CD4-positive, alpha-beta T cell (primary cell): ENCODE data around the gene SPOP. TPM values are rescaled to one million over a fixed set of nuclear protein-coding genes. Genes with fewer than 3 reads are reported as not detected.

Source experiments
- ATAC-seq: fragments of 200-7000 bp; cut with Tn5 transposase; one replicate; pipeline ENCODE4 v1.10.0; 2022; ENCODE audit warnings: mild to moderate bottlenecking; ENCODE audit not compliant: poor library complexity
- CTCF ChIA-PET: fragments of 350-600 bp; sonication (Branson Sonifier 250); formaldehyde crosslinking; loops from one replicate; lab custom pipeline; 2021; ENCODE audit warnings: antibody characterized with exemption, inconsistent platforms; lab: Charles Lee
- POLR2A ChIA-PET: fragments of 350-600 bp; sonication (Branson Sonifier 250); formaldehyde crosslinking; loops from one replicate; lab custom pipeline; 2021; ENCODE audit warnings: antibody characterized with exemption, inconsistent platforms; lab: Charles Lee
- DNase-seq, 14 experiments: peaks; one replicate each; pipeline ENCODE4 v3.0.0-alpha.2; 2013 to 2020; ENCODE audit warnings: mixed read lengths in 2 of 14
- H3K27ac ChIP-seq, 2 donors: one replicate each; pipeline versions ENCODE4 v1.5.1 to v1.7.0; 2013; ENCODE audit warnings: low read length in 2 of 2, low read depth in 1 of 2, mild to moderate bottlenecking in 1 of 2
- H3K27me3 ChIP-seq, 2 experiments: 1 replicate in 1 of 2; 2 replicates in 1 of 2; pipeline versions ENCODE4 v1.6.1 to v1.7.0; 2013; ENCODE audit warnings: low read length in 2 of 2, control low read depth in 1 of 2, mild to moderate bottlenecking in 1 of 2, moderate library complexity in 1 of 2; ENCODE audit not compliant: insufficient read depth in 2 of 2, control insufficient read depth in 1 of 2
- H3K36me3 ChIP-seq: one replicate; pipeline ENCODE4 v1.6.1; 2013; ENCODE audit warnings: low read length, control low read depth; ENCODE audit not compliant: insufficient read depth
- H3K4me1 ChIP-seq: one replicate; pipeline ENCODE4 v1.6.1; 2013; ENCODE audit warnings: low read length, control low read depth; ENCODE audit not compliant: insufficient read depth
- H3K4me3 ChIP-seq: one replicate; pipeline ENCODE4 v1.5.1; 2013; ENCODE audit warnings: mild to moderate bottlenecking, low read length, moderate library complexity
- H3K9me3 ChIP-seq, 2 experiments: 1 replicate in 1 of 2; 2 replicates in 1 of 2; pipeline versions ENCODE4 v1.6.1 to v1.7.0; 2013; ENCODE audit warnings: low read length in 2 of 2, mild to moderate bottlenecking in 2 of 2, control low read depth in 1 of 2, moderate library complexity in 1 of 2; ENCODE audit not compliant: control insufficient read depth in 1 of 2, insufficient read depth in 1 of 2
- H3K27ac Mint-ChIP-seq: one replicate; pipeline ENCODE4 v1.8.0; 2020; ENCODE audit warnings: mixed read lengths
- H3K27me3 Mint-ChIP-seq: one replicate; pipeline ENCODE4 v1.8.0; 2021; ENCODE audit warnings: mixed read lengths
- H3K36me3 Mint-ChIP-seq: one replicate; pipeline ENCODE4 v1.8.0; 2021; ENCODE audit warnings: low read depth, mixed read lengths
- H3K4me1 Mint-ChIP-seq: one replicate; pipeline ENCODE4 v1.8.0; 2021; ENCODE audit warnings: low read depth, mixed read lengths
- H3K4me3 Mint-ChIP-seq: one replicate; pipeline ENCODE4 v1.8.0; 2020; ENCODE audit warnings: mild to moderate bottlenecking, mixed read lengths
- H3K9me3 Mint-ChIP-seq: one replicate; pipeline ENCODE4 v1.8.0; 2020; ENCODE audit warnings: mixed read lengths
- intact Hi-C, 2 experiments: fragments of 100-400 bp; cut with DNase I in 1 of 2; cut with micrococcal nuclease in 1 of 2; formaldehyde crosslinking; loops; one replicate each; pipeline versions ENCODE4 v1.15.1 to v1.9.0; 2023 to 2025; cut with DNase I, micrococcal nuclease
- total RNA-seq, 174 experiments: library from RNA in 2 of 174; stranded (reverse) in 2 of 174; gene quantifications; one replicate each; pipeline ENCODE4 v1.2.3 and lab custom pipeline; 2021 to 2026
- TF ChIP-seq, protein P1 (sequence below): fragments of 200-600 bp; IDR thresholded peaks from one replicate; pipeline ENCODE4 v1.8.0; 2022; ENCODE audit warnings: antibody characterized with exemption, mild to moderate bottlenecking

The SPOP gene
- total RNA-seq, 2 experiments from 2014 or later = 38.7 to 41.5 TPM

DNA sequence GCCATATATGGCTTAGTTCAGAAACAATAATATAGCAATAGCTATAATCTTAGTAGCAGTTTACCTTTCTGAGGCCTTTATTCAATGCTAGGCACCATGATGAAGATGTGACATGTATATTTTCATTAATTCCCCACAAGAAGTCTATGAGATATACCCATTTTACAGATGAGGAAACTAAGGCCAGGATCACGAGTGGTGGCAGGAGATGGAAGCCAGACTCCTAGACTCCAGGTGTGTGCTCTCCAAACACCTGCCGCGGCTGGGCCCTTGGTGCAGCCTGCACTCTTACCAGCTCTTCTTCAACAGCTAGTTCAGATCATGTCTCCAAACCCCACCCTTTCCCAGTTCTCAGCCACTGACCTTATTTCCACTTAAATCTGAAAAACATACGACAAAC is 87.0 kb downstream of the SPOP start:
- Mint-ChIP-seq H3K4me1 (peaks cover 6% of the 10 kb centered on the region), H3K27me3 (no peaks in the 10 kb centered on the region), H3K36me3 (peaks cover 26% of the 10 kb centered on the region), H3K9me3 (no peaks in the 10 kb centered on the region), H3K27ac (no peak overlapping the region), H3K4me3 (no peak overlapping the region)
- Histone ChIP-seq H3K27me3 (no peaks in the 10 kb centered on the region), H3K4me1 (peaks cover 6% of the 10 kb centered on the region), H3K27ac (no peak overlapping the region), H3K36me3 (peaks cover 15% of the 10 kb centered on the region), H3K4me3 (no peak overlapping the region), H3K9me3 (no peaks in the 10 kb centered on the region)
- CTCF ChIA-PET = interaction anchor here (1.0 kb wide), 1 partner anchor 21 kb away, joined by 3 read pairs; no protein-coding TSS in a partner anchor
- intact Hi-C loops = no loop called here
- POLR2A ChIA-PET = no interaction called here
- ATAC-seq (no peak), DNase-seq (no peak)
- TF ChIP-seq, protein P1, sequence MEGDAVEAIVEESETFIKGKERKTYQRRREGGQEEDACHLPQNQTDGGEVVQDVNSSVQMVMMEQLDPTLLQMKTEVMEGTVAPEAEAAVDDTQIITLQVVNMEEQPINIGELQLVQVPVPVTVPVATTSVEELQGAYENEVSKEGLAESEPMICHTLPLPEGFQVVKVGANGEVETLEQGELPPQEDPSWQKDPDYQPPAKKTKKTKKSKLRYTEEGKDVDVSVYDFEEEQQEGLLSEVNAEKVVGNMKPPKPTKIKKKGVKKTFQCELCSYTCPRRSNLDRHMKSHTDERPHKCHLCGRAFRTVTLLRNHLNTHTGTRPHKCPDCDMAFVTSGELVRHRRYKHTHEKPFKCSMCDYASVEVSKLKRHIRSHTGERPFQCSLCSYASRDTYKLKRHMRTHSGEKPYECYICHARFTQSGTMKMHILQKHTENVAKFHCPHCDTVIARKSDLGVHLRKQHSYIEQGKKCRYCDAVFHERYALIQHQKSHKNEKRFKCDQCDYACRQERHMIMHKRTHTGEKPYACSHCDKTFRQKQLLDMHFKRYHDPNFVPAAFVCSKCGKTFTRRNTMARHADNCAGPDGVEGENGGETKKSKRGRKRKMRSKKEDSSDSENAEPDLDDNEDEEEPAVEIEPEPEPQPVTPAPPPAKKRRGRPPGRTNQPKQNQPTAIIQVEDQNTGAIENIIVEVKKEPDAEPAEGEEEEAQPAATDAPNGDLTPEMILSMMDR = no peak

DNA sequence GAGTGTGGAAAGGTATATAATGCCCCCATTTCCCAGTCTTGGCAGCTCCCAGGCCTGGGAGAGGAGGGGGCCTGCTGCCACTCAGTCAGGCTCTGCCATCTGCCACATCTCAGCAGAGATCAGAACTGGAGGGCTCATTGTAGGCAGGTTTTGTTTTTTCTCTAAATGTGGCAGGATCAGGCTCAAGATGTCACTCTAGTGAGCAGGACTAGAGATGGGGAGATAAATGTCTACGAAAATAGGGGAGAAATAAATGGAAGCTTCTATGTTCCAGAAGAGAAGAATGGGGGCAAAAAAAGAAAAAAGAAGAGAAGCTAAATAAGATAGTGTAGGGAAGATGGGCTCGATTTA is 88.3 kb downstream of the SPOP start:
- Histone ChIP-seq H3K36me3 (peaks cover 14% of the 10 kb centered on the region), H3K4me3 (no peak overlapping the region), H3K27ac (no peak overlapping the region), H3K27me3 (no peaks in the 10 kb centered on the region), H3K9me3 (no peaks in the 10 kb centered on the region), H3K4me1 (peaks cover 6% of the 10 kb centered on the region)
- H3K4me1 Mint-ChIP-seq = peaks cover 6% of the 10 kb centered on the region
- ChIA-PET POLR2A (no interaction called here), CTCF (interaction anchor here (1.1 kb wide), 1 partner anchor 19 kb away, joined by 3 read pairs; no protein-coding TSS in a partner anchor)
- intact Hi-C loops = no loop called here
- H3K9me3 Mint-ChIP-seq = no peaks in the 10 kb centered on the region
- peaks cover 21% of the 10 kb centered on the region for H3K36me3 Mint-ChIP-seq
- TF ChIP-seq, protein P1 = no peak
- H3K27ac Mint-ChIP-seq = no peak overlapping the region
- ATAC-seq (no peak), DNase-seq (no peak)
- H3K27me3 Mint-ChIP-seq = no peaks in the 10 kb centered on the region
- H3K4me3 Mint-ChIP-seq = no peak overlapping the region

DNA sequence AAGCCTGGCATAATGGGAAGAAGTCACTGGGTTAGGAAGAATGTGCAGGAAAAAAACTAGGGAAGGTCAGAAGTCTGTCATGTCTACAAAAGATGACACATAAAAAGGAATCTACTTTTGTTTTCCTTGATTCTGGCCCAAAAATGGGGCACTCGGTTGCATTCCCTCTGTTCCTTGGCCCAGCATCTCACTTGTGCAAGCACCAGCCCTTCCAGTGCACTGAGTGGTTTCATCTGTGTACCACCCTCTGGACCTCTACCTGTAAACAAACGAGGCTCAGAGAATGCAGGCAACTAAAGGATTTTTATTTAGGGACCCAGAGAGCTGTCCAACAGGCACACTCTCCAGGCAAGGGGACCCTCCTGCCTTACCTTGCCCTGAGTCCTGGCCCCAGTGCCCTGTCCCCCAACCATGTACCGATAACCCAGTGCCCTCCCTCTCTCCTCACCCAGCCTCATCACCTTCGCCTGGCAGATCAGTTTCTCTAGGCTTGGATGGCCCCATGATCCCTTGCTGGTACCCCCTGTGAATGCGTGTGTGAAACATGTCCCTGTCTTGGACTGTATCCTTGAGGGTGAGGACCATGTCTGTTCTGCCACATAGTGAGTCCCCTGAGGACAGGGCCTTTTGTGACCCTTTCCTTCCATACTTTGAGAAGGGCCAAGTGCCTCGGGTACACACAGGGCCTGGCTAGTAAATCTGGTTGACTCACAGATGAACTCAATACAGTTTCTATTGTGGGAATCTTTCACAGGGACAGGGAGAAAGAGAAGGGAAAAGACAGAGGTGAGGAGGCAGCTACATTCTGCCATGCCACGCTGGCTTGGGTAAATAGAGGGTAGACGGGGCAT is 88.9 kb downstream of the SPOP start:
- H3K9me3 ChIP-seq = no peaks in the 10 kb centered on the region
- TF ChIP-seq, protein P1 = no peak
- H3K9me3 Mint-ChIP-seq = no peaks in the 10 kb centered on the region
- peaks cover 6% of the 10 kb centered on the region for H3K4me1 ChIP-seq
- no peaks in the 10 kb centered on the region for H3K27me3 ChIP-seq
- H3K27ac ChIP-seq = no peak overlapping the region
- peaks cover 12% of the 10 kb centered on the region for H3K36me3 ChIP-seq
- intact Hi-C loops = no loop called here
- ChIA-PET CTCF (no interaction called here), POLR2A (no interaction called here)
- DNase-seq = no peak
- no peaks in the 10 kb centered on the region for H3K27me3 Mint-ChIP-seq
- no peak overlapping the region for H3K27ac Mint-ChIP-seq
- H3K4me3 ChIP-seq = no peak overlapping the region
- H3K4me1 Mint-ChIP-seq = peaks cover 6% of the 10 kb centered on the region
- H3K36me3 Mint-ChIP-seq = peaks cover 21% of the 10 kb centered on the region
- ATAC-seq = no peak
- no peak overlapping the region for H3K4me3 Mint-ChIP-seq
